ENCODE measurements around the gene MAP3K2.
"Not testable (repeated sequence)": the region's sequence is repeated elsewhere in the genome, so short reads cannot be mapped to it uniquely, and the experiment has no call there.

The MAP3K2 gene

GRCh38 chr2:127420039-127420864, 32.5 kb upstream of the MAP3K2 start:
- DNase-seq, result no peak

- no peak for DNase-seq
Measured at GRCh38 chr2:127419448-127420038, 31.8 kb upstream of the MAP3K2 start.

- no peak for DNase-seq
Measured at GRCh38 chr2:127419112-127419430, 31.3 kb upstream of the MAP3K2 start.

GRCh38 chr2:127418300-127419111, 30.7 kb upstream of the MAP3K2 start, which contains the start of gene PROC:
Gene PROC, plus strand, starts transcription at chr2:127418427. Its CDS starts 1,516 bp downstream, at chr2:127419943.
- DNase-seq, result no peak

GRCh38 chr2:127417406-127417805, 29.6 kb upstream of the MAP3K2 start:
- no peak for DNase-seq

GRCh38 chr2:127416506-127417001, 28.8 kb upstream of the MAP3K2 start:
- DNase-seq, result no peak

- DNase-seq, result peak; percentile 34 to 83 (median 73)
Measured at GRCh38 chr2:127415593-127416505, 28.1 kb upstream of the MAP3K2 start.

GRCh38 chr2:127414638-127415592, 27.1 kb upstream of the MAP3K2 start:
- no peak for DNase-seq

- no peak for DNase-seq
Measured at GRCh38 chr2:127413782-127414637, 26.2 kb upstream of the MAP3K2 start.

GRCh38 chr2:127413200-127413599, 25.4 kb upstream of the MAP3K2 start:
- no peak for DNase-seq

- peak in 1 of 3 experiments; percentile 4 for DNase-seq
Measured at GRCh38 chr2:127411653-127412369, 24.0 kb upstream of the MAP3K2 start.

- no peak for DNase-seq
Measured at GRCh38 chr2:127410871-127411652, 23.3 kb upstream of the MAP3K2 start.

- DNase-seq, result not testable (repeated sequence)
Measured at GRCh38 chr2:127409716-127410115, 21.9 kb upstream of the MAP3K2 start.

GRCh38 chr2:127408807-127409099, 21.0 kb upstream of the MAP3K2 start:
- peak in 1 of 3 experiments; percentile 47 for DNase-seq

- DNase-seq, result peak; percentile 69 to 94 (median 92)
Measured at GRCh38 chr2:127408004-127408806, 20.4 kb upstream of the MAP3K2 start.

GRCh38 chr2:127407661-127408003, 19.9 kb upstream of the MAP3K2 start:
- DNase-seq, result no peak

- no peak for DNase-seq
Measured at GRCh38 chr2:127407091-127407490, 19.3 kb upstream of the MAP3K2 start.

GRCh38 chr2:127406454-127406853, 18.7 kb upstream of the MAP3K2 start:
- DNase-seq, result no peak
